Stimulated activated naive B cell treated with anti-CD40 and anti-IgM and Interleukin-4, amounts not matched to agents 10 μg/mL and 1 μg/mL and 100 μg/mL, for 72 hours (primary cell): ENCODE data around the gene SELENOP.
"Not testable (repeated sequence)": the region's sequence is repeated elsewhere in the genome, so short reads cannot be mapped to it uniquely, and the experiment has no call there.

Source experiments
- ATAC-seq, 2 donors: fragments of 150-1000 bp; cut with Tn5 transposase; replicated peaks; 2 replicates each; pipeline ENCODE4 v1.10.0; 2021; ENCODE audit warnings: moderate library complexity in 1 of 2
- DNase-seq: peaks from one replicate; pipeline ENCODE4 v3.0.0; 2021
- H3K27ac Mint-ChIP-seq: one replicate; pipeline ENCODE4 v1.8.0; 2022; ENCODE audit warnings: mild to moderate bottlenecking, mixed read lengths
- H3K27me3 Mint-ChIP-seq, 2 donors: one replicate each; pipeline ENCODE4 v1.8.0; 2022; ENCODE audit warnings: mixed read lengths in 2 of 2
- H3K36me3 Mint-ChIP-seq, 2 donors: one replicate each; pipeline ENCODE4 v1.8.0; 2022; ENCODE audit warnings: mixed read lengths in 2 of 2, mild to moderate bottlenecking in 1 of 2
- H3K4me1 Mint-ChIP-seq, 2 donors: one replicate each; pipeline ENCODE4 v1.8.0; 2022; ENCODE audit warnings: mixed read lengths in 2 of 2, mild to moderate bottlenecking in 1 of 2
- H3K4me3 Mint-ChIP-seq, 2 donors: one replicate each; pipeline ENCODE4 v1.8.0; 2022; ENCODE audit warnings: mild to moderate bottlenecking in 2 of 2, mixed read lengths in 2 of 2, moderate library complexity in 1 of 2
- H3K9me3 Mint-ChIP-seq, 2 donors: one replicate each; pipeline ENCODE4 v1.8.0; 2022; ENCODE audit warnings: mixed read lengths in 2 of 2, mild to moderate bottlenecking in 1 of 2

The SELENOP gene

GRCh38 chr5:42839196-42839595, 27.5 kb upstream of the SELENOP start:
- no peak for DNase-seq
- Mint-ChIP-seq H3K36me3 (no peaks in the 10 kb centered on the region), H3K4me3 (no peak overlapping the region), H3K27me3 (peaks cover 3 to 13% of the 10 kb centered on the region in 2 donors), H3K4me1 (no peaks in the 10 kb centered on the region), H3K27ac (no peak overlapping the region), H3K9me3 (peaks cover 0 to 1% of the 10 kb centered on the region in 2 donors)
- no peak for ATAC-seq

GRCh38 chr5:42837601-42838000, 25.9 kb upstream of the SELENOP start:
- Mint-ChIP-seq H3K27ac (no peak overlapping the region), H3K4me1 (no peaks in the 10 kb centered on the region), H3K4me3 (no peak overlapping the region), H3K9me3 (peaks cover 0 to 1% of the 10 kb centered on the region in 2 donors), H3K36me3 (no peaks in the 10 kb centered on the region), H3K27me3 (peaks cover 3 to 13% of the 10 kb centered on the region in 2 donors)
- ATAC-seq = no peak
- DNase-seq = no peak

- Mint-ChIP-seq H3K9me3 (peaks cover 0 to 1% of the 10 kb centered on the region in 2 donors), H3K36me3 (no peaks in the 10 kb centered on the region), H3K27me3 (peaks cover 3 to 11% of the 10 kb centered on the region in 2 donors), H3K4me3 (no peak overlapping the region), H3K4me1 (no peaks in the 10 kb centered on the region), H3K27ac (no peak overlapping the region)
- ATAC-seq = no peak
- no peak for DNase-seq
Measured at GRCh38 chr5:42836070-42836769, 24.5 kb upstream of the SELENOP start.

- DNase-seq (no peak), ATAC-seq (no peak)
- Mint-ChIP-seq H3K27me3 (no peaks in the 10 kb centered on the region), H3K4me3 (no peak overlapping the region), H3K9me3 (peaks cover 0 to 1% of the 10 kb centered on the region in 2 donors), H3K4me1 (peaks cover 2 to 7% of the 10 kb centered on the region in 2 donors), H3K36me3 (no peaks in the 10 kb centered on the region), H3K27ac (no peak overlapping the region)
Measured at GRCh38 chr5:42832060-42832459, 20.4 kb upstream of the SELENOP start.

GRCh38 chr5:42830924-42831323, 19.2 kb upstream of the SELENOP start:
- Mint-ChIP-seq H3K36me3 (no peaks in the 10 kb centered on the region), H3K27me3 (no peaks in the 10 kb centered on the region), H3K4me1 (peaks cover 2 to 7% of the 10 kb centered on the region in 2 donors), H3K4me3 (no peak overlapping the region), H3K27ac (no peak overlapping the region), H3K9me3 (peaks cover 0 to 1% of the 10 kb centered on the region in 2 donors)
- ATAC-seq (no peak), DNase-seq (no peak)

DNA sequence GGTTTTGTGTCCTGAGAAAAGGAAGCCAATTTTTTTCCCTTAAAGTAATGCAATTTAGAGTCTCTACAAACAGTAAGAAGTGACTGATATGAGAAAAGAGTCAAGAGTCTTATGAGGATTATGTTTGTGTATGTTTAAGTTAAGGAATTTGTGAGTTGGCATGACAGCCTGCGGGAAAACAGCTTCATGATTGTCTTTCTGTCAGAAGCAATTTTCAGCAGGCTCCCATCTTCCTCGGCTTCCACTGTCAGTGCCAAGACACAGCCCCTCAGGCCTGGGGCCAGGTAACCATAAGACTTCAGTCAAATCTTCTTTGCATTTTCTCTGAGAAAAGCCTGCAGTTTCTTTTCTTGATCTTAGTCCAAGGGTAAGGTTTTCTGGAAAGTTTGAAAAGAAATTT, 17.0 kb upstream of the SELENOP start:
- Mint-ChIP-seq H3K9me3 (no peaks in the 10 kb centered on the region), H3K36me3 (no peaks in the 10 kb centered on the region), H3K4me1 (peaks cover 2 to 7% of the 10 kb centered on the region in 2 donors), H3K27me3 (peaks cover 0 to 7% of the 10 kb centered on the region in 2 donors), H3K27ac (no peak overlapping the region), H3K4me3 (no peak overlapping the region)
- DNase-seq (no peak), ATAC-seq (no peak)

DNA sequence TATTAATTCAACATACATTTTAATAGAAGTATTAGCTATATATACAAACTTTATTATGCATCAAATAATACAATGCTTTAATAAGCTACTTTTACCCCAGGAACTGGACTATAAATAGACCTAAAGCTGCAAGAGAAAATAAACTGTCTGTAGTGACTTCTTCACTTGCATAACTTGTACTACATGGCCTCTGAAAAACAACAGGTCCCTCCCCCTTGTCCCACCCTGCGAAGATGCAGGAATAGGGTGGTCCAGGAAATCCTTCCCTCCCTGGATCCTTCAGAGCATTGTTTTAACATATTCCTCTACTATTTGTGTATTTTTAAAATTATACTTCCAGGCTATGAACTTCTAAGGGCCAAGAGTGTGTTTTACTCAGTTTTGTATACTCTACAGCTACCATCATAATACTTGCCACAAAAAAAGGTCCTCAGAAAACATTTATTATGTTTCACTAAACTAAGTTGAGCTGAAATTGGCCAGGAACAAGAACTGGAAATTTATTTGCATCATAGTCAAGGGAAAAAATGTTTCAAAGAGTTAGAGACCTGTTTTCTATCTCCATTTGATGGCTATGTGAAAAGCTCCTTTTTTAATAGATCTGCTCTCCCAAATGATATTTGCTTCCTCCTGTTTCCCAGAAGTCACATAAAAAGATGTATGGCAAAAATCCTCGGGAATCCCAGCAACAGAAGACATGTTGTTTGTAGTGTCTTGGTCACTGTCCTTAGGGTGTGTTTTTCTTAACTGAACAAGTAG, 15.2 kb upstream of the SELENOP start:
- DNase-seq (no peak), ATAC-seq (no peak)
- peaks cover 2 to 7% of the 10 kb centered on the region in 2 donors for H3K4me1 Mint-ChIP-seq
- H3K27me3 Mint-ChIP-seq = peaks cover 0 to 7% of the 10 kb centered on the region in 2 donors
- no peaks in the 10 kb centered on the region for H3K9me3 Mint-ChIP-seq
- H3K36me3 Mint-ChIP-seq = no peaks in the 10 kb centered on the region
- no peak overlapping the region for H3K27ac Mint-ChIP-seq
- H3K4me3 Mint-ChIP-seq = no peak overlapping the region

DNA sequence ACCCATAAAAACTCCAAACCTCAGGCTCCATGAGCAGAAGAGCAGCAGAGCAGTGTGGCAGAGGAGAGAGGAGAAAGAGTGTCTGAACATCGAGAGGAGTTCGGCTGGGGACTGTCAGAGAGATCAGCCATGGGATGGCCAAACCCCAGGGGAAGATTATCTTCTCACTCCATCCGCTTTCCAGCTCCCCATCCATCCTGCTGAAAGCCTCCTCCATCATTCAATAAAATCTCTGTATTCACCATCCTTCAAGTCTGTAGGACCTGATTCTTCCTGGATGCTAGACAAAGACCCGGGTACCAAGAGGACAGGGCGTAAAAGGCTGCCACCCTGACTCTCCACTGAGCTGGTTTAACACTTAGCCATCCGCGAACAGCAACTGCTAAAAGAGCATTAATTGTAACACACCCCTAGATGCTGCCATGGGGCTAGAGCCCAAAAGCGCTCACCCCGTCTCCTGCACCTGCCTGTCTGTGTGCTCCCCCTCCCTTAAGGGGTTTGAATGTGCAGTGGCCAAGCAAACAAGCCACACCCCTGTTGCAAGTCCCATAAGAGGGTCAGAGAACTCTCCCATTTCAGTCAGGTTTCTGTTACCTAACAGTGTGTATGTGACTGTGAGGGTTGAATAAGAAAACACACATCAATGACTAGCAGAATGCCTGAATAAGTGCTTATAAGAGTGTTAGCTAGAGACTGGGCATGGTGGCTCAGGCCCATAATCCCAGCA, 13.9 kb upstream of the SELENOP start:
- Mint-ChIP-seq H3K9me3 (no peaks in the 10 kb centered on the region), H3K27me3 (peaks cover 0 to 7% of the 10 kb centered on the region in 2 donors), H3K4me1 (peaks cover 2 to 7% of the 10 kb centered on the region in 2 donors), H3K4me3 (no peak overlapping the region), H3K36me3 (no peaks in the 10 kb centered on the region), H3K27ac (no peak overlapping the region)
- ATAC-seq (no peak), DNase-seq (no peak)

DNA sequence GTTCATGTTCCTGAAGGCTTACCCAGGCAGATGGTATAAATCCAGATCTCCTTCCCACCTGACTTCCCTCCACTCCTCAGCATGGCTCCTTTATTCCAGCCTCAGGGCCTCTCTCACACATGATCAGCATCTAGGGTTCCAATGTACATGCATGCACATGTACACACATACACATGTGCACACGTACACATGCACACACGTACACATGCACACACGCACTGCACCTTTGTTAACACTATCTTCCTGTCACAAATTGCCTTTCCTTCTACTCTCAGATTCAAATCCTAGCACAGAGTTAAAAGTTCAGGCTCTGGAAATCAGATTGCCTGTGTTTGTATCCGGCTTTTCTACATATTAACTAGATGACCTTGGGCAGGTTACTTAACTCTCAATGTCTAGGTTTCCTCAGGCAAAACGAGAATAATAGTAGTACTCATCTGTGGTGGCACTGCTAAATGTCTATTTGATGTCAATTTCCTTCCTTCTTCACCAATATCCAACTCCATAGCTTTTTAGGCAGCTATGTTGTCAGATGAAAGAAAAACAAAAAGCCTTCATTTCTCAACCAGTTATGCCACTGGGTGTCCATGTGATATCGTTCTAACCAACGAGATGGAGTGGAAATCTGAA, 12.8 kb upstream of the SELENOP start:
- H3K27me3 Mint-ChIP-seq = peaks cover 0 to 7% of the 10 kb centered on the region in 2 donors
- H3K9me3 Mint-ChIP-seq = no peaks in the 10 kb centered on the region
- no peak overlapping the region for H3K4me3 Mint-ChIP-seq
- no peak overlapping the region for H3K27ac Mint-ChIP-seq
- ATAC-seq (no peak), DNase-seq (no peak)
- H3K4me1 Mint-ChIP-seq = peaks cover 2 to 7% of the 10 kb centered on the region in 2 donors
- no peaks in the 10 kb centered on the region for H3K36me3 Mint-ChIP-seq

GRCh38 chr5:42822548-42822947, 10.9 kb upstream of the SELENOP start:
- peaks cover 2 to 3% of the 10 kb centered on the region in 2 donors for H3K4me1 Mint-ChIP-seq
- ATAC-seq = no peak
- no peak overlapping the region for H3K4me3 Mint-ChIP-seq
- H3K9me3 Mint-ChIP-seq = no peaks in the 10 kb centered on the region
- no peak overlapping the region for H3K27ac Mint-ChIP-seq
- peaks cover 0 to 7% of the 10 kb centered on the region in 2 donors for H3K27me3 Mint-ChIP-seq
- DNase-seq = no peak
- H3K36me3 Mint-ChIP-seq = no peaks in the 10 kb centered on the region

- no peaks in the 10 kb centered on the region for H3K4me1 Mint-ChIP-seq
- no peaks in the 10 kb centered on the region for H3K36me3 Mint-ChIP-seq
- no peak overlapping the region for H3K27ac Mint-ChIP-seq
- ATAC-seq = no peak
- no peak overlapping the region for H3K4me3 Mint-ChIP-seq
- no peaks in the 10 kb centered on the region for H3K27me3 Mint-ChIP-seq
- no peaks in the 10 kb centered on the region for H3K9me3 Mint-ChIP-seq
- no peak for DNase-seq
Measured at GRCh38 chr5:42819745-42820144, 8.1 kb upstream of the SELENOP start.

GRCh38 chr5:42816546-42816945, 4.9 kb upstream of the SELENOP start:
- not testable (repeated sequence) for H3K36me3 Mint-ChIP-seq, H3K4me3 Mint-ChIP-seq, H3K27me3 Mint-ChIP-seq, ATAC-seq, H3K4me1 Mint-ChIP-seq, H3K27ac Mint-ChIP-seq, DNase-seq, H3K9me3 Mint-ChIP-seq

DNA sequence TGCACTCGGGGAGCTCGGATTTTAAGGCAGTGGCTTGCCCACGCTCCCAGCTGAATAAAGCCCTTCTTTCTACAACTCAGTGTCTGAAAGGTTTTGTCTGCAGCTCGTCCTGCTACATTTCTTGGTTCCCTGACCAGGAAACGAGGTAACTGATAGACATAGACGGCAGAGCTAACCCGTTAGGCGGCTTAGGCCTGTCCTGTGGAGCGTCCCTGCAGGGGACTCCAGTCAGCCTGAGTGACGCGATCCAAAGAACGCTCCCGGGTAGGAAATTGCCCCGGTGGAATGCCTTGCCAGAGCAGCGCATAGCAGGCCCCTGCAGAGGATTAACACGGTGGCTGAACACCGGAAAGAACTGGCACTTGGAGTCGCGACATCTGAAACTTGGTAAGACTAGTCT, 1.8 kb upstream of the SELENOP start:
- no peaks in the 10 kb centered on the region for H3K9me3 Mint-ChIP-seq
- no peaks in the 10 kb centered on the region for H3K36me3 Mint-ChIP-seq
- no peak for ATAC-seq
- no peak overlapping the region for H3K27ac Mint-ChIP-seq
- H3K4me1 Mint-ChIP-seq = peaks cover 0 to 9% of the 10 kb centered on the region in 2 donors
- no peaks in the 10 kb centered on the region for H3K27me3 Mint-ChIP-seq
- H3K4me3 Mint-ChIP-seq = no peak overlapping the region
- DNase-seq = no peak

GRCh38 chr5:42812620-42813019, 928 bp upstream of the SELENOP start:
- Mint-ChIP-seq H3K27ac (no peak overlapping the region), H3K9me3 (no peaks in the 10 kb centered on the region), H3K4me3 (no peak overlapping the region), H3K36me3 (no peaks in the 10 kb centered on the region), H3K27me3 (no peaks in the 10 kb centered on the region), H3K4me1 (peaks cover 0 to 9% of the 10 kb centered on the region in 2 donors)
- ATAC-seq = no peak
- no peak for DNase-seq
